ENCODE results near the gene IPO5. TPM values are rescaled to one million over a fixed set of nuclear protein-coding genes. Genes with fewer than 3 reads are reported as not detected.
A peak's percentile ranks its signal among the peaks of the same experiment; 100 is the strongest.
"Not testable (repeated sequence)": the region's sequence is repeated elsewhere in the genome, so short reads cannot be mapped to it uniquely, and the experiment has no call there.

IPO5 gene
- total and polyA plus RNA-seq, 9 donors: 123 to 171 (median 149) TPM

GRCh38 chr13:98026457-98026857 is 73.0 kb downstream of the IPO5 start:
- 0% methylated on average over 1 of the region's 3 CpGs for WGBS (ENCODE audit: insufficient coverage)
- Histone ChIP-seq H3K36me3 (ENCODE audit: control insufficient read depth, insufficient read depth, low read length) (peaks cover 13% of the 10 kb centered on the region), H3K4me3 (ENCODE audit: low read length) (no peak overlapping the region), H3K9me3 (replicated peaks; ENCODE audit: control insufficient read depth, low read depth, low read length) (no peaks in the 10 kb centered on the region), H3K27ac (ENCODE audit: low read length) (no peak overlapping the region), H3K4me1 (ENCODE audit: control insufficient read depth, insufficient read depth, low read length) (peaks cover 4% of the 10 kb centered on the region), H3K27me3 (ENCODE audit: control insufficient read depth, insufficient read depth, low read length) (no peaks in the 10 kb centered on the region)
- peak; percentile 27 for DNase-seq

GRCh38 chr13:98032168-98032567 is 78.7 kb downstream of the IPO5 start:
- Histone ChIP-seq H3K36me3 (ENCODE audit: control insufficient read depth, insufficient read depth, low read length) (no peaks in the 10 kb centered on the region), H3K4me1 (ENCODE audit: control insufficient read depth, insufficient read depth, low read length) (no peaks in the 10 kb centered on the region), H3K27ac (ENCODE audit: low read length) (no peak overlapping the region), H3K4me3 (ENCODE audit: low read length) (no peak overlapping the region), H3K9me3 (replicated peaks; ENCODE audit: control insufficient read depth, low read depth, low read length) (no peaks in the 10 kb centered on the region), H3K27me3 (ENCODE audit: control insufficient read depth, insufficient read depth, low read length) (no peaks in the 10 kb centered on the region)
- WGBS (ENCODE audit: insufficient coverage): no CpG with 5 or more reads among the region's 5 CpGs
- no peak for DNase-seq

DNA sequence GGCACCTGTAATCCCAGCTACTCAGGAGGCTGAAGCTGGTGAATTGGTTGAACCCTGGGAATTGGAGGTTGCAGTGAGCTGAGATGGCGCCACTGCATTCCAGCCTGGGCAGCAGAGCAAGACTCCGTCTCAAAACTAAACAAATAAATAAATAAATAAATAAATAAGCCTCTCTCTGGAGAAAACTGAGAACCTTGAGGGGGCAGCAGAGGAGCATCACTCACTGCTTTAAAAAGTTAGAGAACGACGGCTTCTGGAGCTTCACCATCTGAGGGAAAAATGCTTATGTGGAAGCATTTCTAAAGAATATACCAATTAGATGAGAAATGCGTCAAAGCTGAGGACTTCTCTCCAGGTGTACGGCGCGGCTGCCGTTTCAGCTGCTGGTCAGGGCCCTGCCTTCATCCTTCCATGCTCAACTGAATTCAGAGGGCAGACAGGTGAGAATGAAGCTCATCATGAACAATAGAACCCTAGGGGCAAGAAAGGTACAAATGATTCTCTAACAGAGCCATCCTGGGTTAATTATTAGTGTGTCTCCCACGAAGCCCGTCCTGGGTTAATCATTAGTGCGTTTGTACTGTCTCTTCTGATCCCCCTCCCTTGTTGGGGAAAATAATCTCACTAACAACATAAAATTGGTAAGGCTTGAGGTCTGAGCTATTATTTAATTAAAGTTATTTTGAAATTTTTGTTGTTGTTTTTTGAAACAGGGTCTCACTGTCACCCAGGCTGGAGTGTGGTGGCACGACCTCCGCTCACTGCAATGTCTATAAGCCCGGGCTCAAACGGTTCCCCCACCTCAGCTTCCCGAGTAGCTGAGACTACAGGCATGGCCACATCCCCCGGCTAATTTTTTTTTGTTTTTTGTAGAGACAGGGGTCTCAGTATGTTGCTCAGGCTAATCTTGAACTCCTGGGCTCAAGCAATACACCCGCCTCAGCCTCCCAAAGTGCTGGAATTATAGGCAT is 80.1 kb downstream of the IPO5 start:
- no peak overlapping the region for H3K27ac ChIP-seq (ENCODE audit: low read length)
- H3K9me3 ChIP-seq (replicated peaks; ENCODE audit: control insufficient read depth, low read depth, low read length): no peaks in the 10 kb centered on the region
- no peaks in the 10 kb centered on the region for H3K36me3 ChIP-seq (ENCODE audit: control insufficient read depth, insufficient read depth, low read length)
- WGBS (ENCODE audit: insufficient coverage): 56% methylated on average over 6 of the region's 19 CpGs
- H3K4me1 ChIP-seq (ENCODE audit: control insufficient read depth, insufficient read depth, low read length): no peaks in the 10 kb centered on the region
- H3K27me3 ChIP-seq (ENCODE audit: control insufficient read depth, insufficient read depth, low read length): no peaks in the 10 kb centered on the region
- no peak overlapping the region for H3K4me3 ChIP-seq (ENCODE audit: low read length)
- peak; percentile 68 for DNase-seq

- DNase-seq: no peak
- Histone ChIP-seq H3K9me3 (replicated peaks; ENCODE audit: control insufficient read depth, low read depth, low read length) (no peaks in the 10 kb centered on the region), H3K4me3 (ENCODE audit: low read length) (no peak overlapping the region), H3K27me3 (ENCODE audit: control insufficient read depth, insufficient read depth, low read length) (no peaks in the 10 kb centered on the region), H3K27ac (ENCODE audit: low read length) (no peak overlapping the region), H3K4me1 (ENCODE audit: control insufficient read depth, insufficient read depth, low read length) (no peaks in the 10 kb centered on the region), H3K36me3 (ENCODE audit: control insufficient read depth, insufficient read depth, low read length) (no peaks in the 10 kb centered on the region)
- WGBS (ENCODE audit: insufficient coverage): 43% methylated on average over 1 of the region's 5 CpGs
Observed at GRCh38 chr13:98035373-98035772, 81.9 kb downstream of the IPO5 start.

- H3K27ac ChIP-seq (ENCODE audit: low read length); DNase-seq; H3K36me3 ChIP-seq (ENCODE audit: control insufficient read depth, insufficient read depth, low read length); H3K27me3 ChIP-seq (ENCODE audit: control insufficient read depth, insufficient read depth, low read length); H3K4me3 ChIP-seq (ENCODE audit: low read length); H3K9me3 ChIP-seq (replicated peaks; ENCODE audit: control insufficient read depth, low read depth, low read length); H3K4me1 ChIP-seq (ENCODE audit: control insufficient read depth, insufficient read depth, low read length): not testable (repeated sequence)
- 85% methylated on average over 5 of the region's 12 CpGs for WGBS (ENCODE audit: insufficient coverage)
Observed at GRCh38 chr13:98036564-98037302, 83.3 kb downstream of the IPO5 start.

GRCh38 chr13:98039261-98039660 is 85.8 kb downstream of the IPO5 start:
- H3K36me3 ChIP-seq (ENCODE audit: control insufficient read depth, insufficient read depth, low read length): no peaks in the 10 kb centered on the region
- no peak overlapping the region for H3K4me3 ChIP-seq (ENCODE audit: low read length)
- no peaks in the 10 kb centered on the region for H3K9me3 ChIP-seq (replicated peaks; ENCODE audit: control insufficient read depth, low read depth, low read length)
- no peaks in the 10 kb centered on the region for H3K4me1 ChIP-seq (ENCODE audit: control insufficient read depth, insufficient read depth, low read length)
- no peak for DNase-seq
- H3K27ac ChIP-seq (ENCODE audit: low read length): no peak overlapping the region
- no peaks in the 10 kb centered on the region for H3K27me3 ChIP-seq (ENCODE audit: control insufficient read depth, insufficient read depth, low read length)
- 70% methylated on average over 2 of the region's 7 CpGs for WGBS (ENCODE audit: insufficient coverage)

DNA sequence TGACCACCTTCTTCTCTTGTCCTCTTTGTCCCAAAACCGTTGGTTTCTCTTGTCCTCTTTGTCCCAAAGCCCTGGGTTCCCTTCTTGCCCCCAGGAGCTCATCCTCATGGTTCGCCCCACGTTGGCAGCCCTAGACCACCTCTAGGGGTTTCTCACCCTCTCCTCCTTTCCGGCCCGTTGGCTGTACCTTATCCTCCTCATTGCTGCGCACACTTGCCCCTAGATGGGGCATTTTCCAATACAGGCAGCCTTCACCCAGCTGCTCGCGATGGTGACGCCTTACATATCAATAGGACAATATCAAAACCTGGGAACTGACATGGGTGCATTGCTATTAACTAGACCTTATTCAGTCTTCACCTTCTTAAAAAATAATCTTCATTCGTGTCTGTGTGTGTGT is 86.5 kb downstream of the IPO5 start:
- no peaks in the 10 kb centered on the region for H3K9me3 ChIP-seq (replicated peaks; ENCODE audit: control insufficient read depth, low read depth, low read length)
- 61% methylated on average over 5 of the region's 10 CpGs for WGBS (ENCODE audit: insufficient coverage)

GRCh38 chr13:98041081-98041820 is 87.8 kb downstream of the IPO5 start:
- H3K4me3 ChIP-seq (ENCODE audit: low read length): no peak overlapping the region
- peak; percentile 15 for DNase-seq
- no peaks in the 10 kb centered on the region for H3K4me1 ChIP-seq (ENCODE audit: control insufficient read depth, insufficient read depth, low read length)
- no peak overlapping the region for H3K27ac ChIP-seq (ENCODE audit: low read length)
- no peaks in the 10 kb centered on the region for H3K27me3 ChIP-seq (ENCODE audit: control insufficient read depth, insufficient read depth, low read length)
- no peaks in the 10 kb centered on the region for H3K9me3 ChIP-seq (replicated peaks; ENCODE audit: control insufficient read depth, low read depth, low read length)
- no peaks in the 10 kb centered on the region for H3K36me3 ChIP-seq (ENCODE audit: control insufficient read depth, insufficient read depth, low read length)
- no CpG with 5 or more reads among the region's 5 CpGs for WGBS (ENCODE audit: insufficient coverage)

More for the DNA sequence above, 86.5 kb downstream of the IPO5 start:
- Histone ChIP-seq H3K27me3 (ENCODE audit: control insufficient read depth, insufficient read depth, low read length) (no peaks in the 10 kb centered on the region), H3K4me3 (ENCODE audit: low read length) (no peak overlapping the region), H3K27ac (ENCODE audit: low read length) (no peak overlapping the region), H3K36me3 (ENCODE audit: control insufficient read depth, insufficient read depth, low read length) (no peaks in the 10 kb centered on the region), H3K4me1 (ENCODE audit: control insufficient read depth, insufficient read depth, low read length) (no peaks in the 10 kb centered on the region)
- no peak for DNase-seq

DNA sequence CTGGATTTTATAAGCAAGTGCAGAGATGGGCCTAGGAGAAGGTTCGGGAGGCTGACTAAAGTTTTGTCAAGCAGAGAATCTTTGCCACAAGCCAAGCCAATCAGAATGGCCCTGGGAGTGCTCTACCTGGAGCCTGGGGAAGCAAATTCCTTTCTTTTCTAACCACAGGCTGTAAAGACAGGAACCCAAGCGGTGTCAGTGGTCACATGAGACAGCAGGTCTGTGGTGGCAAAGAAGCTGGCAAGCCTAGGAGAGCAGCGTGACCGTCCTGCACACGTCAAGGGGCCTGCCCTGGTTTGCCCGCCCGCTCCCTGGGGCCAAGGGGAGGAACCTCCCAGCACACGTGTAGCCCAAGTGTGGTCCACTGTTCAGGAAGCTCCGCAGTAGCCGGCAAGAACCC is 90.8 kb downstream of the IPO5 start:
- Histone ChIP-seq H3K4me3 (ENCODE audit: low read length) (no peak overlapping the region), H3K27me3 (ENCODE audit: control insufficient read depth, insufficient read depth, low read length) (no peaks in the 10 kb centered on the region), H3K36me3 (ENCODE audit: control insufficient read depth, insufficient read depth, low read length) (no peaks in the 10 kb centered on the region), H3K4me1 (ENCODE audit: control insufficient read depth, insufficient read depth, low read length) (no peaks in the 10 kb centered on the region), H3K9me3 (replicated peaks; ENCODE audit: control insufficient read depth, low read depth, low read length) (no peaks in the 10 kb centered on the region), H3K27ac (ENCODE audit: low read length) (no peak overlapping the region)
- no peak for DNase-seq
- WGBS (ENCODE audit: insufficient coverage): 80% methylated on average over 7 of the region's 10 CpGs

GRCh38 chr13:98047785-98048184 is 94.3 kb downstream of the IPO5 start:
- H3K4me1 ChIP-seq (ENCODE audit: control insufficient read depth, insufficient read depth, low read length); H3K36me3 ChIP-seq (ENCODE audit: control insufficient read depth, insufficient read depth, low read length); H3K4me3 ChIP-seq (ENCODE audit: low read length); H3K9me3 ChIP-seq (replicated peaks; ENCODE audit: control insufficient read depth, low read depth, low read length); H3K27ac ChIP-seq (ENCODE audit: low read length); DNase-seq; H3K27me3 ChIP-seq (ENCODE audit: control insufficient read depth, insufficient read depth, low read length): not testable (repeated sequence)
- WGBS (ENCODE audit: insufficient coverage): 75% methylated on average over 8 of the region's 12 CpGs
